Measurements from ENCODE around the gene MANSC1.

DNA sequence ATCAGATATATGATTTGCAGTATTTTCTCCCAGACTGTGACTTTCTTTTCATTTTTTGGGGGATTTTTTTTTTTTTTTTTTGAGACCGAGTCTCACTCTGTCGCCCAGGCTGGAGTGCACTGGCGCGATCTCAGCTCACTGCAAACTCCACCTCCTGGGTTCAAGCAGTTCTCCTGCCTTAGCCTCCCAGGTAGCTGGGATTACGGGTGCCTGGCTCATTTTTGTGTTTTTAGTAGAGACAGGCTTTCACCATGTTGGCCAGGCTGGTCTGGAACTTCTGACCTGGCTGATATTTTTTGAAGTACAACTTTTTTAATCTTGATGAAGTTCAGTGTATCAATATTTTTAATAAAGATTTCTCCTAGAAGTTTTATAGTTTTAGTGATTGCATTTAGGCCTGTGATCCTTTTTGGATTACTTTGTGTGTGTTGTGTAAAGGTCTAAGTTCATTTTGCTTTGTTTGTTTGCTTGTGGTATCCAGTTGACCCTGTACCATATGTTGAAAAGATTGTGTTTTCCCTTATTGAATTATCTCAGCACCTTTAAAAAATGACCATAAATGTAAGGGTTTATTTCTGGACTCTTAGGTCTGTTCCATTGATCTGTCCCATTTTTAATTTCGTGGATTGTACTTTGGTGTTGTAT lies 31.0 kb upstream of the MANSC1 start:
- TF ChIP-seq ZNF423 (tag by site-specific recombination; IDR thresholded peaks at IDR 0.05) (no peak), ZNF658 (tag by site-specific recombination; IDR thresholded peaks at IDR 0.05) (no peak), YY1 (tag by site-specific recombination; IDR thresholded peaks at IDR 0.05) (no peak), ZNF274 (IDR thresholded peaks at IDR 0.05; ENCODE audit: low read length) (no peak), ZNF274 (tag by site-specific recombination; IDR thresholded peaks at IDR 0.05; ENCODE audit: borderline replicate concordance) (no peak), REST (tag by site-specific recombination; IDR thresholded peaks at IDR 0.05) (no peak), ZEB2 (tag by site-specific recombination; IDR thresholded peaks at IDR 0.05) (no peak), GLI2 (tag by site-specific recombination; IDR thresholded peaks at IDR 0.05; ENCODE audit: borderline replicate concordance, low read depth) (no peak), ZNF544 (tag by site-specific recombination; IDR thresholded peaks at IDR 0.05) (no peak), ZNF10 (tag by site-specific recombination; IDR thresholded peaks at IDR 0.05) (no peak)
- TF ChIP-seq, protein P1, sequence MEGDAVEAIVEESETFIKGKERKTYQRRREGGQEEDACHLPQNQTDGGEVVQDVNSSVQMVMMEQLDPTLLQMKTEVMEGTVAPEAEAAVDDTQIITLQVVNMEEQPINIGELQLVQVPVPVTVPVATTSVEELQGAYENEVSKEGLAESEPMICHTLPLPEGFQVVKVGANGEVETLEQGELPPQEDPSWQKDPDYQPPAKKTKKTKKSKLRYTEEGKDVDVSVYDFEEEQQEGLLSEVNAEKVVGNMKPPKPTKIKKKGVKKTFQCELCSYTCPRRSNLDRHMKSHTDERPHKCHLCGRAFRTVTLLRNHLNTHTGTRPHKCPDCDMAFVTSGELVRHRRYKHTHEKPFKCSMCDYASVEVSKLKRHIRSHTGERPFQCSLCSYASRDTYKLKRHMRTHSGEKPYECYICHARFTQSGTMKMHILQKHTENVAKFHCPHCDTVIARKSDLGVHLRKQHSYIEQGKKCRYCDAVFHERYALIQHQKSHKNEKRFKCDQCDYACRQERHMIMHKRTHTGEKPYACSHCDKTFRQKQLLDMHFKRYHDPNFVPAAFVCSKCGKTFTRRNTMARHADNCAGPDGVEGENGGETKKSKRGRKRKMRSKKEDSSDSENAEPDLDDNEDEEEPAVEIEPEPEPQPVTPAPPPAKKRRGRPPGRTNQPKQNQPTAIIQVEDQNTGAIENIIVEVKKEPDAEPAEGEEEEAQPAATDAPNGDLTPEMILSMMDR (tag by site-specific recombination; IDR thresholded peaks at IDR 0.05), result no peak
- TF ChIP-seq, protein P2, sequence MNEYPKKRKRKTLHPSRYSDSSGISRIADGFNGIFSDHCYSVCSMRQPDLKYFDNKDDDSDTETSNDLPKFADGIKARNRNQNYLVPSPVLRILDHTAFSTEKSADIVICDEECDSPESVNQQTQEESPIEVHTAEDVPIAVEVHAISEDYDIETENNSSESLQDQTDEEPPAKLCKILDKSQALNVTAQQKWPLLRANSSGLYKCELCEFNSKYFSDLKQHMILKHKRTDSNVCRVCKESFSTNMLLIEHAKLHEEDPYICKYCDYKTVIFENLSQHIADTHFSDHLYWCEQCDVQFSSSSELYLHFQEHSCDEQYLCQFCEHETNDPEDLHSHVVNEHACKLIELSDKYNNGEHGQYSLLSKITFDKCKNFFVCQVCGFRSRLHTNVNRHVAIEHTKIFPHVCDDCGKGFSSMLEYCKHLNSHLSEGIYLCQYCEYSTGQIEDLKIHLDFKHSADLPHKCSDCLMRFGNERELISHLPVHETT (tag by site-specific recombination; IDR thresholded peaks at IDR 0.05), result no peak

Data from HEK293 (cell line).